Thoracic aorta (tissue), 2 donors: Measurements from ENCODE around the gene TK2. TPM values are rescaled to one million over a fixed set of nuclear protein-coding genes. Genes with fewer than 3 reads are reported as not detected.

ENCODE experiments used
- ATAC-seq: fragments of 150-250 bp; one replicate; pipeline ENCODE4 v1.8.0; 2017; ENCODE audit warnings: low read depth; ENCODE audit not compliant: insufficient number of reproducible peaks, low FRiP score
- DNase-seq: peaks from one replicate; pipeline ENCODE4 v3.0.0-alpha.2; 2020; ENCODE audit warnings: low spot score
- H3K27ac ChIP-seq, 2 donors: fragments of 200-600 bp; sonication (generic); 1 replicate in 1 of 2; 2 replicates in 1 of 2; pipeline ENCODE4 v1.5.1; 2016; ENCODE audit warnings: mild to moderate bottlenecking in 2 of 2, moderate library complexity in 2 of 2
- H3K27me3 ChIP-seq: fragments of 200-600 bp; sonication (generic); replicated peaks from 2 replicates; pipeline ENCODE4 v1.6.0; 2016; ENCODE audit warnings: mild to moderate bottlenecking; ENCODE audit not compliant: insufficient read depth
- H3K36me3 ChIP-seq: fragments of 200-600 bp; sonication (generic); one replicate; pipeline ENCODE4 v1.5.1; 2016
- H3K4me1 ChIP-seq, 2 donors: fragments of 200-600 bp; sonication (generic); 1 replicate in 1 of 2; 2 replicates in 1 of 2; pipeline versions ENCODE4 v1.5.1 to v1.6.0; 2016; ENCODE audit warnings: low read depth in 2 of 2, mild to moderate bottlenecking in 1 of 2; ENCODE audit not compliant: control insufficient read depth in 1 of 2
- H3K4me3 ChIP-seq: fragments of 200-600 bp; sonication (generic); 2 replicates; pipeline ENCODE4 v1.5.1; 2016; ENCODE audit warnings: mild to moderate bottlenecking
- H3K9me3 ChIP-seq: fragments of 200-600 bp; sonication (generic); 2 replicates; pipeline ENCODE4 v1.5.1; 2016
- total RNA-seq, 2 donors: library from RNA; depleted of rRNA; stranded (reverse); fragments of >200 nt; gene quantifications; one replicate each; pipeline versions ENCODE4 v1.1.0 to v1.2.3, GENCODE V29; 2016
- TF ChIP-seq, protein P1 (sequence below): fragments of 200-600 bp; sonication (generic); IDR thresholded peaks from one replicate; pipeline ENCODE4 v1.5.1; 2019; ENCODE audit warnings: antibody characterized with exemption

Gene TK2
- total RNA-seq, 2 donors from 2014 or later = 41.7 to 55.5 TPM

DNA sequence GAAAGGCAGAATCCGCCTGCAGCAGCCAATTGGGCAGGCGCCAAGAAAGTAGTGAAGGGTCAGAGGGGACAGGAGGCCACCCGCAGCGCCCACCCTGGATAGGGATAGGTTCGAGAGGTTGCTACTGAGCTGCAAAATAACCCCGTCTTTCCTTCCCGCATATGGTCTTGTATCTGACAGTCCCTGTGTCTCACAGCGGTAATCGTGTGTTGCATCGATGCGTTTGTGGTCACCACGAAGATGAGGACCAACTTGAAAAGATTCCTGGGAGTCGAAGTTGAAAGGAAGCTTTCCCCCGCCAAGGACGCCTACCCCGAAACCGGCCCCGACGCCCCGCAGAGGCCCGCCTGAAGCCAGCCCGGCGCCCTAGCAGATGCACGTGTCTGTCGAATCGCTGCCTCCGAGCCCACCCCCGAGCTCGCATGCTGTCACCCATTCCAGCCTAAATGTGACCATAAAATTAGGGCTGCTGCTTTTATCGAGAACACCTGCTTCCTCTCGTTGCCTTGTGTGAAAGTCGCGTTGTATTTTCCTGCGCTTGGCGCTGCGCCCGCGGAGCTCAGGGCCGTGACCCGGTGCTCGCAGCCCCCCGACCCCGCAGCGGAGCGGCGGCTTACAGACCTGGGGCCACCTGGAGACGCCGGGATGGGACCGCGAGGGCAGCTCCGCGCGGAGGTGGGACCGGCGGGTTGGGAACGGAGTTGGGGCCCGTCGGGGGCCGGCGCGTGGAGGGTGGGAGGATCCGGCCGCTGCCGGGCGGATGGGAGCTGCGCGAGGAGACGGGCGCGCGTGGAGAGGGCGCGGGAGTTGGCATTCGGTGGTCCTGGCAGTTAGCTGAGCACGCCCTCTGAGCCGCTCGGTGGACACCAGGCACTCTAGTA, 29.0 kb upstream of the TK2 start, which contains the start of gene CMTM2:
Gene CMTM2 (plus strand): TSS at position 813 of the 881 bp plus-strand sequence. CDS start 145 bp downstream, outside the sequence.
- H3K27ac ChIP-seq = no peak within 1 kb of the TSS

DNA sequence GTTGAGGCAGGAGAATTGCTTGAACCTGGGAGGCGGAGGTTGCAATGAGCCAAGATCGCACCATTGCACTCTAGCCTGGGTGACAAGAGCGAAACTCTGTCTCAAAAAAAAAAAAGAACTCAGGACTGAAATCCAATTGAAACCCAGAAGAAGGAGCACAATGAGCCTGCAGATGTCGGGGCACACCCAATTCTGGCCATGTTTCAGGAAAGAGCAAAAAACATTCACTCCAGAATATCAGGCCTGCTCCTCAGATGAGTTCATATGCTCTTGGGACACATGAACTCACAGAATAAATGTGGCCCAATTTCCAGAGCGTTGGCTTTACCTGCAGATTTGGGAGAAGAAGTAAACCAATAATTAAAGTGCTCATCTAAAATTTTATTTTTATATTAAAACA, 26.4 kb upstream of the TK2 start:
- H3K4me1 ChIP-seq = peaks cover 7 to 26% of the 10 kb centered on the region in 2 donors
- no peaks in the 10 kb centered on the region for H3K36me3 ChIP-seq
- no peak overlapping the region for H3K27ac ChIP-seq
- ATAC-seq = no peak
- TF ChIP-seq, protein P1, sequence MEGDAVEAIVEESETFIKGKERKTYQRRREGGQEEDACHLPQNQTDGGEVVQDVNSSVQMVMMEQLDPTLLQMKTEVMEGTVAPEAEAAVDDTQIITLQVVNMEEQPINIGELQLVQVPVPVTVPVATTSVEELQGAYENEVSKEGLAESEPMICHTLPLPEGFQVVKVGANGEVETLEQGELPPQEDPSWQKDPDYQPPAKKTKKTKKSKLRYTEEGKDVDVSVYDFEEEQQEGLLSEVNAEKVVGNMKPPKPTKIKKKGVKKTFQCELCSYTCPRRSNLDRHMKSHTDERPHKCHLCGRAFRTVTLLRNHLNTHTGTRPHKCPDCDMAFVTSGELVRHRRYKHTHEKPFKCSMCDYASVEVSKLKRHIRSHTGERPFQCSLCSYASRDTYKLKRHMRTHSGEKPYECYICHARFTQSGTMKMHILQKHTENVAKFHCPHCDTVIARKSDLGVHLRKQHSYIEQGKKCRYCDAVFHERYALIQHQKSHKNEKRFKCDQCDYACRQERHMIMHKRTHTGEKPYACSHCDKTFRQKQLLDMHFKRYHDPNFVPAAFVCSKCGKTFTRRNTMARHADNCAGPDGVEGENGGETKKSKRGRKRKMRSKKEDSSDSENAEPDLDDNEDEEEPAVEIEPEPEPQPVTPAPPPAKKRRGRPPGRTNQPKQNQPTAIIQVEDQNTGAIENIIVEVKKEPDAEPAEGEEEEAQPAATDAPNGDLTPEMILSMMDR = no peak
- DNase-seq = no peak
- H3K27me3 ChIP-seq = no peaks in the 10 kb centered on the region
- no peaks in the 10 kb centered on the region for H3K9me3 ChIP-seq
- no peak overlapping the region for H3K4me3 ChIP-seq

More for the DNA sequence above, 29.0 kb upstream of the TK2 start, which contains the start of gene CMTM2:
- H3K4me3 ChIP-seq = peak within 1 kb of the TSS; percentile 65
- H3K27me3 ChIP-seq = no peaks in the 10 kb centered on the region
- no peaks in the 10 kb centered on the region for H3K36me3 ChIP-seq
- H3K4me1 ChIP-seq = peaks cover 7 to 30% of the 10 kb centered on the region in 2 donors
- DNase-seq = no peak
- no peaks in the 10 kb centered on the region for H3K9me3 ChIP-seq
- ATAC-seq = no peak
- TF ChIP-seq, protein P1 = no peak

DNA sequence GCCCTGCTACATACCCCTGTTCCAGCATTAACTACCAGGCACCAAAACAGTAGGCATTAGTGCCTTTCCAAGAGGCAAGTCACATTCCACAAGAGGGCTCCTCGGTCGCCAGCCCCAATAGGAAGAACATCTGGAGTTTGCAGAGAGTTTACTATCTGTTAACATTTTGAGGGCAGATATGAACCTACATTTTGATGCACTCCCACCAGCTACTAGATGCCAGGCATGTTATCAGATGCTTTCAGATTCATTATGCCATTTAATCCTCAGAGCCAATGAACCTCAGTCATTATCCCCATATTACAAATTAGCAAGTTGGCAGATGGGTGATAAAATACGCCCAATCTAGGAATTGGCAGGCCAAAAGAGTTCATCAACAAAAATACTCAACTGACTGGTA, 25.1 kb upstream of the TK2 start:
- H3K36me3 ChIP-seq = no peaks in the 10 kb centered on the region
- no peak for DNase-seq
- peaks cover 6 to 19% of the 10 kb centered on the region in 2 donors for H3K4me1 ChIP-seq
- no peak overlapping the region for H3K27ac ChIP-seq
- no peak overlapping the region for H3K4me3 ChIP-seq
- no peaks in the 10 kb centered on the region for H3K9me3 ChIP-seq
- ATAC-seq = no peak
- no peaks in the 10 kb centered on the region for H3K27me3 ChIP-seq
- TF ChIP-seq, protein P1 = no peak

DNA sequence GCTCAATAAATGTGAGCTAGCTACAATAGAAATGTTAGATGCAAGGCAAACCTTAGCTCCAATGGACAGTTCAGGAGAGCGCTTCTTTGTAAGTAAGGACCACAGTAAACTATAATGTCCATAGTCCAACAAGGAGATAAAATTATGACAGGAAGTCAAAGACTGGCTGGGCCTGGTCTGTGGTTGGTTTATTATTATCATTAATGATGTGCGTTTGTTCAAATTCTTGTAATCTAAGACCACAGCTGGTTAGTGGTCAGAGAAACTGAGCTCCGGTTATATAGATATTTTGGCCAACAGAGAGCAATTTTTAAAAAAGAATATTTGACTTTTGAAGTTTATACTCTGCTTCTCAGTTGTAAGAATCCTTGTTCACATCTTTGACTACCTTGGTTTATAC, 24.6 kb upstream of the TK2 start:
- H3K9me3 ChIP-seq = no peaks in the 10 kb centered on the region
- peaks cover 12 to 24% of the 10 kb centered on the region in 2 donors for H3K4me1 ChIP-seq
- no peak overlapping the region for H3K4me3 ChIP-seq
- H3K27ac ChIP-seq = no peak overlapping the region
- DNase-seq = no peak
- H3K36me3 ChIP-seq = no peaks in the 10 kb centered on the region
- TF ChIP-seq, protein P1 = no peak
- no peaks in the 10 kb centered on the region for H3K27me3 ChIP-seq
- no peak for ATAC-seq

DNA sequence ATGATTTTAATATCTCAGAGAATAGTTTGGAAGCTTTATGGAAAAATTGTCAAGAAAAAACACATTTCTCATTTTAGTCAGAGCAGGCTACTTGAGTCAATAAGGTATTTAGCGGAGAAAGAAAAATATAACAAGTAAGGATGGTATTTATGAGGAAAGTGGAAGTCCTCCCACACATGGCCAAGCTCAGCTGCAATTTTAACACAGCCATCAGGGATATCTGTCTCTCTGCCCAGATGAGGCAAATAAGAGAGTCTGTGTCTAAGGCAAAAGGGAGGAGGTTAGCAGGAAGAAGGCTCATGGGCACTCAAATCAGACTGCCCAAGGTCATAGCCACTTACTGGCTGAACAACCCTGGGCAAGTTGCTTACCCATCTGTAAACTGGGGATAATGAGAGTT, 24.2 kb upstream of the TK2 start:
- Histone ChIP-seq H3K27me3 (no peaks in the 10 kb centered on the region), H3K27ac (no peak overlapping the region), H3K4me3 (no peak overlapping the region), H3K4me1 (peaks cover 11 to 24% of the 10 kb centered on the region in 2 donors), H3K9me3 (no peaks in the 10 kb centered on the region), H3K36me3 (no peaks in the 10 kb centered on the region)
- TF ChIP-seq, protein P1 = no peak
- no peak for DNase-seq
- no peak for ATAC-seq
